ENCODE data around the gene C22orf31.

C22orf31 gene

DNA sequence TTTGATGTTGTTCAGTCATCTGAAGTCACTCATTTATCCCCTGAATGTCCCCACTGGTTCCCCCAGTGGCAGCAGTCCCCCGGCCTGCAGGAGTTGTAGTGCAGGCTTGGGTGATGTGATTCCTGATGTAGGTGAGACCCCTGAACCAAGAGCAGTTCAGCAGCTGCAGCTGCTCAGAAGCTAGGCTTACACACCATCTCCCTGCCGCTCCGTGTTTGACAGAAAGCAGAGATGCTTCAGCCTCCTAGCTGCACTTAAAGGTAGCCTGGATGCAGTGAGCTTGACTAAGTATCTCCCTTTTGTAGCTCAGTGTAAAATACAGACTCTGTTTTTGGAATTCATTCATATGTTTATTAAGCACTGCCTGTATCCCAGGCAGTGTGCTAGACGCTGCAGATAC is 47.3 kb downstream of the C22orf31 start:
- DNase-seq, result no peak
- H3K4me3 Mint-ChIP-seq, result no peak overlapping the region
- peaks cover 12% of the 10 kb centered on the region for H3K9me3 Mint-ChIP-seq
- peak overlapping the region; percentile 97 for H3K27ac Mint-ChIP-seq
- peaks cover 7% of the 10 kb centered on the region for H3K27me3 Mint-ChIP-seq (ENCODE audit: low read depth, poor library complexity)
- H3K4me1 Mint-ChIP-seq, result peaks cover 79% of the 10 kb centered on the region
- peaks cover 35% of the 10 kb centered on the region for H3K36me3 Mint-ChIP-seq (ENCODE audit: low read depth)
- no peak for TF ChIP-seq CTCF (IDR thresholded peaks at IDR 0.05)

- H3K27me3 Mint-ChIP-seq (ENCODE audit: low read depth, poor library complexity), result peaks cover 7% of the 10 kb centered on the region
- peaks cover 2% of the 10 kb centered on the region for H3K9me3 Mint-ChIP-seq
- TF ChIP-seq CTCF (IDR thresholded peaks at IDR 0.05), result no peak
- DNase-seq, result no peak
- peaks cover 91% of the 10 kb centered on the region for H3K4me1 Mint-ChIP-seq
- no peak overlapping the region for H3K4me3 Mint-ChIP-seq
- peak overlapping the region; percentile 89 for H3K27ac Mint-ChIP-seq
- peaks cover 27% of the 10 kb centered on the region for H3K36me3 Mint-ChIP-seq (ENCODE audit: low read depth)
Measured at GRCh38 chr22:29012952-29013351, 48.7 kb downstream of the C22orf31 start.

DNA sequence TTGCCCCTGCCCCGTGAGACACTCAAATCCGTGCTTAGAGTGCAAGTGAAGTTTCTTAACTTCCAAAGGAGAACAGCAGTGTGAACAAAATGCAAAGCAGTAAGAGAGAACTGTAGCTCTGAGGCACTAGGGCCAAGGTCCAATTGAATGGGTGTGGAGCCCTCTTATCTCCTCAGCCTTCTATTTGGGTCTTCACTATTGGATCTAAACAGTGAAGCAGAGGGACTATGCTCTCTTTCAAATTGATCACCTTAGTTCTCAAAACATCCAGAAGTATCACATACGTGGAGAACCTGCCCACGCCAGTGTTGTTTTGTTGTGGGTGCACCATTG is 49.6 kb downstream of the C22orf31 start:
- peak overlapping the region; percentile 41 for H3K4me3 Mint-ChIP-seq
- peak overlapping the region; percentile 87 for H3K27ac Mint-ChIP-seq
- peaks cover 19% of the 10 kb centered on the region for H3K36me3 Mint-ChIP-seq (ENCODE audit: low read depth)
- H3K4me1 Mint-ChIP-seq, result peaks cover 90% of the 10 kb centered on the region
- TF ChIP-seq CTCF (IDR thresholded peaks at IDR 0.05), result no peak
- H3K27me3 Mint-ChIP-seq (ENCODE audit: low read depth, poor library complexity), result peaks cover 7% of the 10 kb centered on the region
- no peaks in the 10 kb centered on the region for H3K9me3 Mint-ChIP-seq
- DNase-seq, result no peak

DNA sequence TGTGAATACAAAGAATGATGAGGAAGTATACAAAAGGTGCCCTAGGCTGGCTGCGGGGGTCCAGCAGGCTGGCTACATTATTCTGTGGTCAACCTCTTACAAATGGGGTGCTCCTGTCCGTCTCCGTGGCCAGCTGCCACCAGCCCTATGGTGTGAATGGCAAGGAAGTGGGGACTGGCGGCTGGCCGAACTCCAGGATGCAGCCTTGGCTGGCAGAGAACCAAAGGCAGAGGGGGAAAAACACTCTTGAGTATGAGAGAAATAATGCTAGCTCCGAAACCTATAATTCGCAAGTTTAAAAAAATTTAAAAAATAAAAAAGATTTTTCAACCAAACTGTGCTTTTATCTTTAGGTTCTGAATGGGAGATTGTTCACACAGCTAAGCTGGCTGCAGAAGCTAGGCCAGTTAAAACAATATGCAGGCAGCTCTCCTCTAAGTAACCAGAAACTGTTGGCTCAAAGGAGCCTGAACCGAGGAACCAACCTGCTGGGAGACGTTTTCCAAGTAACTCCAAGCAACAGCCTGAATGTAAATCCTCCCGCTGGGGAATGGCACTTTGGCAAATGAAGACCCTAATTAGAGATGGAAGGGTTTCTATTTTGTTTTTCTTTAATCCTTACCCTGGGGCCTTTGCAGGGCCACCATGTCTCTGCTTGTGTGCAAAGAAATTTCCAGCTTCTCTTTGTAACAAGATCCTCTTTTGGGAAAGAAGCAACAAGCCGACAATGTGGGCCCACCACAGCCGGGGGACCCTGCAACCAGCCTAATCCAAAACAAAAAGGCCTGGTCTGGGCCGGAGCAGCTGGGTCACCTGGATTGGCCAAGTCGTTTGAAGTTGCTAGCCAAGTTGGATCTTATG is 50.2 kb downstream of the C22orf31 start:
- peak overlapping the region; percentile 87 for H3K27ac Mint-ChIP-seq
- H3K4me1 Mint-ChIP-seq, result peaks cover 90% of the 10 kb centered on the region
- TF ChIP-seq CTCF (IDR thresholded peaks at IDR 0.05), result no peak

GRCh38 chr22:29009148-29009547 is 52.5 kb downstream of the C22orf31 start:
- Mint-ChIP-seq H3K36me3 (ENCODE audit: low read depth) (peaks cover 15% of the 10 kb centered on the region), H3K4me1 (peaks cover 96% of the 10 kb centered on the region), H3K4me3 (no peak overlapping the region), H3K27ac (peak overlapping the region; percentile 84), H3K9me3 (no peaks in the 10 kb centered on the region), H3K27me3 (ENCODE audit: low read depth, poor library complexity) (peaks cover 4% of the 10 kb centered on the region)
- no peak for TF ChIP-seq CTCF (IDR thresholded peaks at IDR 0.05)
- no peak for DNase-seq

More for the DNA sequence above, 50.2 kb downstream of the C22orf31 start:
- Mint-ChIP-seq H3K36me3 (ENCODE audit: low read depth) (peaks cover 19% of the 10 kb centered on the region), H3K4me3 (peak overlapping the region; percentile 41), H3K9me3 (no peaks in the 10 kb centered on the region), H3K27me3 (ENCODE audit: low read depth, poor library complexity) (peaks cover 7% of the 10 kb centered on the region)
- DNase-seq, result no peak

Measured in nephron progenitor cell (in vitro differentiated cells).